ENCODE results near the gene NIPAL3. TPM values are rescaled to one million over a fixed set of nuclear protein-coding genes. Genes with fewer than 3 reads are reported as not detected.

Gene NIPAL3
- total RNA-seq, 1 donor from 2014 or later = 30.1 TPM

DNA sequence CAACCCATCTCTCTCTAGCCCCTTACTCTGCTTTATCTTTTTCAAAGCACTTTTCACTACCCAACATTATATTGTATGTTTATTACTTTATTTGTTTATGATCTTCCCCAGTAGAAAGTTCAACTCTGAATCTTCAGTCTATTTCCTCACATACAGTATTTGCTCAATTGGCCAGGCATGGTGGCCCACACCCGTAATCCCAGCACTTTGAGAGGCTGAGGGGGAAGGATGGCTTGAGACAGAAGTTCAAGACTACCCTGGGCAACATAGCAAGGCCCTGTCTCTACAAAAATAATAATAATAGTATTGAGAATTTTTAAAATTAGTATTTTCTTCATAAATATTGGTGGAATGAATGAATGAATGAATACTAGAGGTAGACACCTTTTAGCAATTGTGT is 3.2 kb upstream of the NIPAL3 start:
- no peak overlapping the region for H3K27ac ChIP-seq (replicated peaks)
- intact Hi-C loops (cut with micrococcal nuclease) = no loop called here
- H3K4me1 ChIP-seq = peaks cover 39% of the 10 kb centered on the region
- TF ChIP-seq, protein P1, sequence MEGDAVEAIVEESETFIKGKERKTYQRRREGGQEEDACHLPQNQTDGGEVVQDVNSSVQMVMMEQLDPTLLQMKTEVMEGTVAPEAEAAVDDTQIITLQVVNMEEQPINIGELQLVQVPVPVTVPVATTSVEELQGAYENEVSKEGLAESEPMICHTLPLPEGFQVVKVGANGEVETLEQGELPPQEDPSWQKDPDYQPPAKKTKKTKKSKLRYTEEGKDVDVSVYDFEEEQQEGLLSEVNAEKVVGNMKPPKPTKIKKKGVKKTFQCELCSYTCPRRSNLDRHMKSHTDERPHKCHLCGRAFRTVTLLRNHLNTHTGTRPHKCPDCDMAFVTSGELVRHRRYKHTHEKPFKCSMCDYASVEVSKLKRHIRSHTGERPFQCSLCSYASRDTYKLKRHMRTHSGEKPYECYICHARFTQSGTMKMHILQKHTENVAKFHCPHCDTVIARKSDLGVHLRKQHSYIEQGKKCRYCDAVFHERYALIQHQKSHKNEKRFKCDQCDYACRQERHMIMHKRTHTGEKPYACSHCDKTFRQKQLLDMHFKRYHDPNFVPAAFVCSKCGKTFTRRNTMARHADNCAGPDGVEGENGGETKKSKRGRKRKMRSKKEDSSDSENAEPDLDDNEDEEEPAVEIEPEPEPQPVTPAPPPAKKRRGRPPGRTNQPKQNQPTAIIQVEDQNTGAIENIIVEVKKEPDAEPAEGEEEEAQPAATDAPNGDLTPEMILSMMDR (IDR thresholded peaks at IDR 0.05; ENCODE audit: borderline replicate concordance) = no peak
- H3K36me3 ChIP-seq = no peaks in the 10 kb centered on the region
- DNase-seq = no peak
- H3K4me3 ChIP-seq = peak overlapping the region; percentile 80
- H3K9me3 ChIP-seq (replicated peaks) = peaks cover 4% of the 10 kb centered on the region
- H3K27me3 ChIP-seq (ENCODE audit: low read depth) = no peaks in the 10 kb centered on the region

DNA sequence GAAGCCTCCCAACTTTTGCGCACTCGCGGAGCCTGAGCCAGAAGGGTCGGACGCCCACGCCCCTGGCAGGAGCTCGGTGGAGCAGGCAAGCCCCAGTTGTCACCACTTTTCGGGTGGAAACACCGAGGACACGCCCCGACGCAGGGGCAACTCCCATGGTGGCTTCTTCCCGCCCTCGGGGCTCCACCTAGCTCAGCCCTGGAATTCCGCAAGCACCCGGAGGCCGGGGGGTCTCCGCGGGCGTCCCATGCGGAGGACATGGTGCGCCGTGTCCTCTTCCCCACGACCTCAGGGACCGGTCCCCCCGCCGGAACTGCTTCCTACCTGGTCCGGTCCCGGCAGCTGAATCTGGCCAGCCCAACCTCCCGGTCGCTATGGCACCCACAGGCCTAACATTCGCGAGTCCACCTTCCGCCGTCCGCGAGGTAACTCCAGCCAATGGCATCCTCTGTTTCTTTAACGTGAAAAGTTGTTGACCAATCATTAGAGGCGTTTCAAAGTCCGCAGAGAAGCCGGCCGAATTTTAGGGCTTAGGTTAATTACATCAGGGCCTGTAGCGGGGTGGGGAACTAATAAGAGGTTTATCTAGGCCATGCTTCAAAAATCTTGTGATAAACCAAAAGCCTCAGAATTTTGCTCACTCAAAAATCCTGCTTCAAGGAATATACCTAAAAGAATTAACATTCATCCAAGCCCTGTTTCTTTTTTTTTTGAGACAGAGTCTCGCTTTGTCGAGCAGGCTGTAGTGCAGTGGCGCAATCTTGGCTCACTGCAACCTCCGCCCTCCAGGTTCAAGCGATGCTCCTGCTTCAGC is 2.0 kb upstream of the NIPAL3 start, which contains the start of gene STPG1:
TSS of gene STPG1 (minus strand) at position 433 of the 814 bp plus-strand sequence. CDS start 12,394 bp downstream, outside the sequence.
- DNase-seq = peak; percentile 76
- Histone ChIP-seq H3K4me1 (peaks cover 47% of the 10 kb centered on the region), H3K9me3 (replicated peaks) (no peaks in the 10 kb centered on the region), H3K4me3 (peak within 1 kb of the TSS; percentile 80), H3K27me3 (ENCODE audit: low read depth) (no peaks in the 10 kb centered on the region), H3K36me3 (no peaks in the 10 kb centered on the region), H3K27ac (replicated peaks) (peak within 1 kb of the TSS; percentile 76)
- TF ChIP-seq, protein P1 (IDR thresholded peaks at IDR 0.05; ENCODE audit: borderline replicate concordance) = no peak
- intact Hi-C loops (cut with micrococcal nuclease) = no loop called here

DNA sequence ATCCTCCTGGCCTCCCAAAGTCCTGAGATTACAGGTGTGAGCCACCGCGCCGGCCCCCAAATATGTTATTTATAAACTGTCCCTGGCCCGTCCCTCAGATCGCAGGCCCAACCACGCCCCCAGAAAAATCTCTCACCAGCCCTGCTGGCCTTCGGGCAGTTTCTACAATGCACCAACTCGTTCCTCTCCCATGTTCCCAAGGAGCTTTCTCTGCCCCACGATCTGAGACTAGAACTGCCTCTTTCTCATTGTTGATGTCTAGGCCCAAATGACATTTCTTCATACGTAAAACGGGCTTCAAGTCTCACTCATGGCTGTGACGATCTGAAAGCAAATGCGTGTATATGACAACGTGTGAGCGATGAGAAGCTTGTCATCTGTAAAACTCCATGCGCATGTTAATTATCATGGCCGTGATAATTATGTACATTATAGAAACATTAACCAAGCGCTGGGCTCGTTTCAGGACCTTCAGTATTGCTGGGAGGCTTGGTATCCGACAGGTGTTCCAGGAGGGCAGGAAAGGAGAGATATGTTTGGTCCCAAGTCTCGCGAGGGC is 748 bp upstream of the NIPAL3 start:
- intact Hi-C loops (cut with micrococcal nuclease) = no loop called here
- peaks cover 7% of the 10 kb centered on the region for H3K36me3 ChIP-seq
- peak overlapping the region; percentile 88 for H3K4me3 ChIP-seq
- no peak for DNase-seq
- H3K27me3 ChIP-seq (ENCODE audit: low read depth) = no peaks in the 10 kb centered on the region
- TF ChIP-seq, protein P1 (IDR thresholded peaks at IDR 0.05; ENCODE audit: borderline replicate concordance) = no peak
- peaks cover 57% of the 10 kb centered on the region for H3K4me1 ChIP-seq
- peak overlapping the region; percentile 46 for H3K27ac ChIP-seq (replicated peaks)
- no peaks in the 10 kb centered on the region for H3K9me3 ChIP-seq (replicated peaks)

DNA sequence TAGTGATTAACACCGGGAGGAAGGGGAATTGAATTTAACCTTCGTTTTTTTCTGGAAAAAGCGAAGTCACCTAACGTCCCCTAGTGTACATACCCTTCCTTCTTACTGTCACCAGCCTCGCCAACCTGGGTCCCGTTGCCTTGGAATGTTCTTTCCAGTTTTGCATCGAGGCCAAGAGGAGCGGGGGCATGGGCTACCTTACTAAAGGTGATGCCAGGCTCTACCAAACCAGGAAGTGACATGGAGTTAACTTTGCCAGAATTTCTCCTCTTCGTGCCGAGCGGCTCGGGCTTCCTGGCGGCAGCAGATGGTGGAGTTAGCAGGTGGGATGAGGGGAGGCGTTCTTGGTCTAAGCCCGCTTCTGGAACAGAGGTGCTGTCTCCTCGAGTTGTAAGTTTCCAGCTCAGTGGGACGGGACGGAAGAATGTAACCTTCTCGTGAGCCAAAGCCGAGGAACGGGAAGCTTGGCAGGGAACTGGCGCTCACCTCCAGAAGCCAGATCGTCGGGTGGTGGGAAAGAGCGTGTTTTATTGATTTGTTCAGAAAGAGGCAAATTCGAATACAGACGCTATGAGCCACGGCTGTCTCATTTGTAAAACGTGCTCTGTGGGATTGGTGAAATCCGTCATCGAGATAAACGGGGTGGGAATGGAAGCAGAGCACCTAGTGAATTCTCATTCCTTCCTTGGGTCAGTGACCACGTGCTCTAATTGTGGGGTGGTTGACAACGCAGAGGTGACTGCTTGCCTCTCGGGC is 486 bp downstream of the NIPAL3 start:
- H3K4me1 ChIP-seq = peaks cover 57% of the 10 kb centered on the region
- H3K27me3 ChIP-seq (ENCODE audit: low read depth) = no peaks in the 10 kb centered on the region
- intact Hi-C loops (cut with micrococcal nuclease) = no loop called here
- no peaks in the 10 kb centered on the region for H3K9me3 ChIP-seq (replicated peaks)
- TF ChIP-seq, protein P1 (IDR thresholded peaks at IDR 0.05; ENCODE audit: borderline replicate concordance) = no peak
- peak overlapping the region; percentile 88 for H3K4me3 ChIP-seq
- no peak for DNase-seq
- peaks cover 14% of the 10 kb centered on the region for H3K36me3 ChIP-seq
- peak overlapping the region; percentile 61 for H3K27ac ChIP-seq (replicated peaks)

DNA sequence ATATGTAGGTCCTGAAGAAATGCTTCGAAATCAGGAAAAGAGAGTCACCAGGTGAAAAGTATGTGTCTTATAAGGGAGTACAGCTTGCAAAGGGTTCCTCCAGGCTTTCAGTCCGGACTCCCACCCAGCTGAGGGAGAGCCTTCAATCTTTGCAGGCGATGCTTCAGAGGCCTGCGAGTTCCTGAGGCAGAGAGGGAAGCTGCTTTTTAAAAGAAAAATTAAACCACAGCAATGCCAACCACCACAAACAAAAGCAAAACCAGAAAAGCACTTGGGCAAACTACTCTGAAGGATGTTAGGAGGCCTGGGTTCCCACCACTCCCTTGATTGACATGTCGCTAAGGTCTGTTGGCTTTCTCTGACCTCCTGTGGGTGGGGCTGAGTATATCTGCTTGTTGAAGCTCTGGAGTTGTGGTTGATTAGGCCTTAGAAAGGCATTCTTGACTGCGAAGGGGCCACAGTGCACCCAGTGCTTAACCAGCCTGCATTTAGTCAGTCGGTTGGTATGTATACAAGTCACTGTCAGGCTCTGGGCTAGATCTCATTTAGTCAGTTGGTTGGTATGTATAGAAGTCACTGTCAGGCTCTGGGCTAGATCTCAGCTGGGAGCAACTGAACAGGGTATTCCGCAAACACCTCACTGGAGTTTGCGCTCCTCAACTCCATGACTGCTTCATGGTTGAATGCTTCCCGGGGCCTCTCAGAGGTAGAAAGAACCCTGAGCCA is 1.2 kb downstream of the NIPAL3 start:
- no peaks in the 10 kb centered on the region for H3K9me3 ChIP-seq (replicated peaks)
- no peak for DNase-seq
- peaks cover 20% of the 10 kb centered on the region for H3K36me3 ChIP-seq
- peak overlapping the region; percentile 88 for H3K4me3 ChIP-seq
- intact Hi-C loops (cut with micrococcal nuclease) = no loop called here
- no peaks in the 10 kb centered on the region for H3K27me3 ChIP-seq (ENCODE audit: low read depth)
- H3K4me1 ChIP-seq = peaks cover 57% of the 10 kb centered on the region
- no peak overlapping the region for H3K27ac ChIP-seq (replicated peaks)
- TF ChIP-seq, protein P1 (IDR thresholded peaks at IDR 0.05; ENCODE audit: borderline replicate concordance) = no peak

Measured in left ventricle myocardium inferior (tissue), 1 donor.